ENCODE measurements around the gene OR2D3.

- TF ChIP-seq CTCF (IDR thresholded peaks at IDR 0.05) (no peak), EZH2phosphoT487 (IDR thresholded peaks at IDR 0.05) (no peak)
These were observed 48.0 kb downstream of the OR2D3 start for GRCh38 chr11:6968816-6969215.
